Neural progenitor cell (in vitro differentiated cells): ENCODE results near the gene HMGN3. TPM values are rescaled to one million over a fixed set of nuclear protein-coding genes. Genes with fewer than 3 reads are reported as not detected.
A peak's percentile ranks its signal among the peaks of the same experiment; 100 is the strongest.

ENCODE experiments used
- DNase-seq: peaks from one replicate; pipeline ENCODE4 v3.0.0-alpha.2; 2016; ENCODE audit warnings: low spot score
- H2AFZ ChIP-seq: fragments of 200-600 bp; sonication (generic); replicated peaks from 2 replicates; pipeline ENCODE4 v1.6.1; 2016; ENCODE audit warnings: antibody characterized with exemption
- H3F3A ChIP-seq: fragments of 200-600 bp; sonication (generic); 2 replicates; pipeline ENCODE4 v1.6.1; 2016; ENCODE audit warnings: antibody characterized with exemption, low read depth
- H3K27ac ChIP-seq: fragments of 200-600 bp; sonication (generic); 2 replicates; pipeline ENCODE4 v1.5.1; 2016; ENCODE audit warnings: mild to moderate bottlenecking
- H3K27me3 ChIP-seq: fragments of 200-600 bp; sonication (generic); 2 replicates; pipeline ENCODE4 v1.6.1; 2016; ENCODE audit warnings: mild to moderate bottlenecking, moderate library complexity
- H3K36me3 ChIP-seq: fragments of 200-600 bp; sonication (generic); 2 replicates; pipeline ENCODE4 v1.5.1; 2016
- H3K4me1 ChIP-seq: fragments of 200-600 bp; sonication (generic); 2 replicates; pipeline ENCODE4 v1.6.1; 2016; ENCODE audit warnings: mixed run types
- H3K4me2 ChIP-seq: fragments of 200-600 bp; sonication (generic); 2 replicates; pipeline ENCODE4 v1.6.1; 2016
- H3K4me3 ChIP-seq: fragments of 200-600 bp; sonication (generic); 2 replicates; pipeline ENCODE4 v1.5.1; 2016
- H3K79me2 ChIP-seq: fragments of 200-600 bp; sonication (generic); 2 replicates; pipeline ENCODE4 v1.6.1; 2016; ENCODE audit warnings: low read depth
- H3K9ac ChIP-seq: fragments of 200-600 bp; sonication (generic); 2 replicates; pipeline ENCODE4 v1.6.1; 2016
- H3K9me3 ChIP-seq: fragments of 200-600 bp; sonication (generic); 2 replicates; pipeline ENCODE4 v1.5.1; 2016; ENCODE audit warnings: low read depth
- H4K20me1 ChIP-seq: fragments of 200-600 bp; sonication (generic); 2 replicates; pipeline ENCODE4 v1.6.1; 2016; ENCODE audit warnings: low read depth
- H3K27ac Mint-ChIP-seq: 3 replicates; pipeline ENCODE4 v1.8.0; 2021; ENCODE audit warnings: mixed read lengths
- H3K27me3 Mint-ChIP-seq: 2 replicates; pipeline ENCODE4 v1.8.0; 2022; ENCODE audit warnings: low read depth, mild to moderate bottlenecking, inconsistent platforms, moderate library complexity, mixed read lengths; ENCODE audit not compliant: insufficient read depth
- H3K36me3 Mint-ChIP-seq: 3 replicates; pipeline ENCODE4 v1.8.0; 2021; ENCODE audit warnings: mixed read lengths
- H3K4me1 Mint-ChIP-seq: 3 replicates; pipeline ENCODE4 v1.8.0; 2021; ENCODE audit warnings: mixed read lengths
- H3K4me3 Mint-ChIP-seq: 3 replicates; pipeline ENCODE4 v1.8.0; 2021; ENCODE audit warnings: mild to moderate bottlenecking, moderate library complexity, mixed read lengths
- H3K9me3 Mint-ChIP-seq: 3 replicates; pipeline ENCODE4 v1.8.0; 2020; ENCODE audit warnings: mixed read lengths
- EZH2 ChIP-seq: fragments of 200-600 bp; sonication (generic); IDR thresholded peaks from 2 replicates; pipeline ENCODE4 v1.6.1; 2017; ENCODE audit warnings: antibody characterized with exemption, mild to moderate bottlenecking, moderate library complexity
- EZH2phosphoT487 ChIP-seq: fragments of 200-600 bp; sonication (generic); IDR thresholded peaks from 2 replicates; pipeline ENCODE4 v1.6.1; 2017; ENCODE audit warnings: antibody characterized with exemption
- total RNA-seq: library from RNA; depleted of rRNA; stranded (reverse); fragments of >200 nt; gene quantifications from 2 replicates; pipeline ENCODE4 v1.2.3, GENCODE V29; 2015; ENCODE audit warnings: low replicate concordance
- TF ChIP-seq, protein P1 (sequence below): fragments of 200-600 bp; sonication (generic); IDR thresholded peaks from 2 replicates; pipeline ENCODE4 v1.5.1; 2017; ENCODE audit warnings: antibody characterized with exemption, mild to moderate bottlenecking

The HMGN3 gene
- total RNA-seq: 166 and 308 TPM in 2 replicates

DNA sequence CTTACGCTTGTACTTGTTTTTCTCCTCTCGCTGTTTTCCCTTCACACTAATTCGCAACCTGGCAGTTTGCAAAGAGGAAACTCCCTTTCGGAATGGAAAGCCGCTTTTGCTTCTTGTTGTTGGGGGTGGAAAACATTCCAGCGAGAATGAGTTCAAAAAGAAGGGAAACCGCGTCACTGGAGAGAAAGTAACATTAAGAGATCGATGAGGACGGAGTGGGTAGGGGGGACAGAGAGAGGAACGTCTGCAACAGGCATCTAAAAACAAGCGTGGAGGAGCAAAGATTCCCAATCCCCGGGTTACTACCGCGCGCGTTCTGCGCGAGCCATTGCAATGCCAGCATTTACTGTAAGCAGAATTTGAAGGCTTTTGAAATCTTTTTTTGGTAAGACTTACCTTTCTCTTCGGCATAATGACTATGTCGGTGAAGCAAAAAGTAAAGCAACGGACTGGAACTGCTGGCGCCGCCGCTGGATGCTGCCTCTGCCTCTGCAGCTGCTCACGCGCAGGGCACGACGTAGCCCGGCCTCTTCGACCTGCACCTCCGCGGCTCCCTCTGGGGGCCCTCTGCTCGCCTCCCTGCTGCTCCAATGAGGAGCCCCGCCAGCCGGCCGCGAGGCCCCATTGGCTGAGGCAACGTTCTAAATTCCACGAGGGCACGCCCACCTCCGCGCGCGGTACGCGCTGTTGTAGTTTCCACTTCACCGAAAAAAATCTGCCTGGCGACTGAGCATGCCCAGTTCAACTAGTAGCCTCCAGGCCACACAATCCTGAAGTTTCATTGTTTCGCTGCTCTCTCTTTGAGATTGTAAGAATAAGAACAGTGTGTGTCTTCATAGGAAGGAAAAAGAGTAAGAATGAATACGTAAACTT is at the start of gene HMGN3:
Gene HMGN3 (minus strand): TSS at position 533 of the 873 bp plus-strand sequence.
- H3K9me3 Mint-ChIP-seq: peaks cover 13% of the 10 kb centered on the region

DNA sequence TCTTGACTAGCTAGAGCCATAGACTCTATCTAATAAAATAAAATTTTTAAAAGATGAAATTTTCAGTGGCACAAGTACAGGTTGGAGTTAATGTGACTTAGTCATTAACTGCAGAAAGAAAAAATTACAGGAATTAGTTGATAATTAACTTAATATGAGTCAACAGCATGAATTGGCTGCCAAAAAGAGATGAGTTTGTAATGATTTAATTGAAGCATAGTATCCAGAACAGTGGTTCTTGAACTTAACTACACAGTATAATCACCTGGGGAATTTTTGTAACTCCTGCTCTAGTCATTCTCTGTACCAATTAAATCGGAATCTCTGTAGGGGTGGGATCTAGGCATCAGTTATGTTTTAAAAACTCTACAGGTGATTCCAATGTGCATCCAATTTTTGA is 46.3 kb upstream of the HMGN3 start:
- peaks cover 4% of the 10 kb centered on the region for H3K4me1 ChIP-seq
- H2AFZ ChIP-seq: no peak overlapping the region
- TF ChIP-seq, protein P1, sequence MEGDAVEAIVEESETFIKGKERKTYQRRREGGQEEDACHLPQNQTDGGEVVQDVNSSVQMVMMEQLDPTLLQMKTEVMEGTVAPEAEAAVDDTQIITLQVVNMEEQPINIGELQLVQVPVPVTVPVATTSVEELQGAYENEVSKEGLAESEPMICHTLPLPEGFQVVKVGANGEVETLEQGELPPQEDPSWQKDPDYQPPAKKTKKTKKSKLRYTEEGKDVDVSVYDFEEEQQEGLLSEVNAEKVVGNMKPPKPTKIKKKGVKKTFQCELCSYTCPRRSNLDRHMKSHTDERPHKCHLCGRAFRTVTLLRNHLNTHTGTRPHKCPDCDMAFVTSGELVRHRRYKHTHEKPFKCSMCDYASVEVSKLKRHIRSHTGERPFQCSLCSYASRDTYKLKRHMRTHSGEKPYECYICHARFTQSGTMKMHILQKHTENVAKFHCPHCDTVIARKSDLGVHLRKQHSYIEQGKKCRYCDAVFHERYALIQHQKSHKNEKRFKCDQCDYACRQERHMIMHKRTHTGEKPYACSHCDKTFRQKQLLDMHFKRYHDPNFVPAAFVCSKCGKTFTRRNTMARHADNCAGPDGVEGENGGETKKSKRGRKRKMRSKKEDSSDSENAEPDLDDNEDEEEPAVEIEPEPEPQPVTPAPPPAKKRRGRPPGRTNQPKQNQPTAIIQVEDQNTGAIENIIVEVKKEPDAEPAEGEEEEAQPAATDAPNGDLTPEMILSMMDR: no peak
- TF ChIP-seq EZH2: no peak
- TF ChIP-seq EZH2phosphoT487: no peak
- H4K20me1 ChIP-seq: no peaks in the 10 kb centered on the region
- no peak for DNase-seq
- no peaks in the 10 kb centered on the region for H3K27me3 ChIP-seq
- H3K4me3 Mint-ChIP-seq: no peak overlapping the region
- H3K27ac Mint-ChIP-seq: no peak overlapping the region
- H3K4me2 ChIP-seq: no peak overlapping the region
- no peak overlapping the region for H3K27ac ChIP-seq
- no peaks in the 10 kb centered on the region for H3K36me3 Mint-ChIP-seq
- H3K79me2 ChIP-seq: no peaks in the 10 kb centered on the region
- peaks cover 10% of the 10 kb centered on the region for H3K27me3 Mint-ChIP-seq
- H3K9ac ChIP-seq: no peak overlapping the region
- no peak overlapping the region for H3K4me3 ChIP-seq
- H3K4me1 Mint-ChIP-seq: peaks cover 13% of the 10 kb centered on the region
- H3K9me3 Mint-ChIP-seq: peaks cover 8% of the 10 kb centered on the region
- H3F3A ChIP-seq: no peaks in the 10 kb centered on the region
- peaks cover 3% of the 10 kb centered on the region for H3K9me3 ChIP-seq
- H3K36me3 ChIP-seq: no peaks in the 10 kb centered on the region

More for the DNA sequence above, at the start of gene HMGN3:
- H3K4me2 ChIP-seq: peak within 1 kb of the TSS; percentile 76
- H3K36me3 Mint-ChIP-seq: peaks cover 16% of the 10 kb centered on the region
- H4K20me1 ChIP-seq: peaks cover 6% of the 10 kb centered on the region
- H3K4me3 Mint-ChIP-seq: peak within 1 kb of the TSS; percentile 92
- peak within 1 kb of the TSS; percentile 88 for H2AFZ ChIP-seq
- peaks cover 5% of the 10 kb centered on the region for H3K4me1 Mint-ChIP-seq
- peaks cover 6% of the 10 kb centered on the region for H3K4me1 ChIP-seq
- no peak within 1 kb of the TSS for H3K9ac ChIP-seq
- peak; percentile 93 for DNase-seq
- H3K27me3 ChIP-seq: no peaks in the 10 kb centered on the region
- no peak within 1 kb of the TSS for H3K27ac ChIP-seq
- no peaks in the 10 kb centered on the region for H3K9me3 ChIP-seq
- peak within 1 kb of the TSS; percentile 57 for H3K4me3 ChIP-seq
- TF ChIP-seq EZH2 (peak; percentile 0), EZH2phosphoT487 (no peak)
- TF ChIP-seq, protein P1: peak; percentile 26
- H3K27ac Mint-ChIP-seq: peak within 1 kb of the TSS; percentile 61
- no peaks in the 10 kb centered on the region for H3K27me3 Mint-ChIP-seq
- no peaks in the 10 kb centered on the region for H3K36me3 ChIP-seq
- H3K79me2 ChIP-seq: peaks cover 49% of the 10 kb centered on the region
- peaks cover 16% of the 10 kb centered on the region for H3F3A ChIP-seq

DNA sequence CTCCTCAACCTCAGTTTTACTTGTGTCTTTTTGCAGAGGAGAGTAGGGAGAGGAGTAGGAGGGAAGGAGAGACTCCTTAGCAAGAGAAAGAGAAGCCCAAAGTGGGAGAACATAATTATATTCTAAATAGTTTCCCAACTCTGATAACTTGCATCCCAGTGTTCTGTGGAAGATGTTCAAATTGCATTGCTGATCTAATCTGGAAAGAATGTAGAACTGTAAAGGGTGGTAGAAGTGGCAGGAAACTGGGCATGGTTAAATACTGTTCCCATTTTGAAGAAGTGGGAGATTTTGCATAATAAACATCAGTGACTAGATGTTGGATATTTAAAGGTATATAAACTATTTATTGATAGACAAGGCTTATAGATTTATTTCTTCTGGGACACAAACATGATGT is 42.6 kb upstream of the HMGN3 start:
- H3K4me2 ChIP-seq: no peak overlapping the region
- no peak for DNase-seq
- no peak overlapping the region for H2AFZ ChIP-seq

More for the DNA sequence above, 42.6 kb upstream of the HMGN3 start:
- H3K27ac Mint-ChIP-seq: peak overlapping the region; percentile 18
- Histone ChIP-seq H3K9me3 (peaks cover 3% of the 10 kb centered on the region), H3K27me3 (no peaks in the 10 kb centered on the region), H4K20me1 (no peaks in the 10 kb centered on the region), H3K27ac (no peak overlapping the region), H3K79me2 (no peaks in the 10 kb centered on the region), H3K9ac (no peak overlapping the region), H3F3A (no peaks in the 10 kb centered on the region), H3K4me1 (peaks cover 8% of the 10 kb centered on the region), H3K4me3 (no peak overlapping the region), H3K36me3 (no peaks in the 10 kb centered on the region)
- peaks cover 7% of the 10 kb centered on the region for H3K27me3 Mint-ChIP-seq
- H3K4me1 Mint-ChIP-seq: peaks cover 13% of the 10 kb centered on the region
- peaks cover 8% of the 10 kb centered on the region for H3K9me3 Mint-ChIP-seq
- H3K4me3 Mint-ChIP-seq: no peak overlapping the region
- no peak for TF ChIP-seq EZH2phosphoT487
- TF ChIP-seq, protein P1: no peak
- TF ChIP-seq EZH2: no peak
- H3K36me3 Mint-ChIP-seq: no peaks in the 10 kb centered on the region
